ENCODE results near the gene ZNF473.

DNA sequence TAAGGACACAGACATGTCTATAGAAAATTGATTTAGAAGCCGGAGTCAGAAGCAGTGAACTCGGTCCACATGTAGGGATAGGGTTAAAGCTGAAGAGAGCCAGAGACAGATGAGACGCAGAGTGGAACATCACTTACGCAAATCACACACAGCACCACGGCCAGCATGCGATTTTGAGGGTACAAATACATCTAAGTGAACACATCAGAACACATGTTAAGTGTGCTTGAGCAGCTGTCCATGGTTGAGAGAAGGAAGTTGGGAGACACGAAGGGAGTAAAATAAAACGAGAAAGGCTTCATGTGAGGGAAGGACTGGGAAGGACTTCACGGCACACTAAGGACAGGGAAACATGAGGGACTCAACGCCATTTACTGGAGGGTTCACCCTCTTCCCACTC lies 39.5 kb upstream of the ZNF473 start:
- TF ChIP-seq FOXK2 (IDR thresholded peaks at IDR 0.05) (no peak), TARDBP (IDR thresholded peaks at IDR 0.05) (no peak), BHLHE40 (IDR thresholded peaks at IDR 0.05; ENCODE audit: borderline replicate concordance) (no peak), HDGF (IDR thresholded peaks at IDR 0.05; ENCODE audit: borderline replicate concordance) (no peak), LEF1 (IDR thresholded peaks at IDR 0.05; ENCODE audit: borderline replicate concordance) (no peak), SUZ12 (IDR thresholded peaks at IDR 0.05) (no peak), ZNF384 (IDR thresholded peaks at IDR 0.05) (no peak), SP1 (IDR thresholded peaks at IDR 0.05) (no peak), ELF4 (IDR thresholded peaks at IDR 0.05) (no peak), NFRKB (IDR thresholded peaks at IDR 0.05) (no peak)
